Right lobe of liver (tissue), 4 donors: Measurements from ENCODE around the gene UBAP2L.

ENCODE experiments used
- CTCF ChIP-seq, 4 donors: fragments of 200-600 bp in 3 of 4; fragments of 450-650 bp in 1 of 4; IDR thresholded peaks; one replicate each; pipeline versions ENCODE4 v1.5.1 to v1.8.0; 2016 to 2022; ENCODE audit warnings: antibody characterized with exemption in 4 of 4, mild to moderate bottlenecking in 2 of 4
- POLR2A ChIP-seq: fragments of 450-650 bp; IDR thresholded peaks from one replicate; pipeline ENCODE4 v1.6.1; 2017; ENCODE audit warnings: antibody characterized with exemption, mild to moderate bottlenecking
- donor health status: DM: no; HTN: no; CAD: no.
- donor health status: DM: no; HTN: no; CAD: no.
- donor health status: DM: no; HTN: yes; CAD: no.

DNA sequence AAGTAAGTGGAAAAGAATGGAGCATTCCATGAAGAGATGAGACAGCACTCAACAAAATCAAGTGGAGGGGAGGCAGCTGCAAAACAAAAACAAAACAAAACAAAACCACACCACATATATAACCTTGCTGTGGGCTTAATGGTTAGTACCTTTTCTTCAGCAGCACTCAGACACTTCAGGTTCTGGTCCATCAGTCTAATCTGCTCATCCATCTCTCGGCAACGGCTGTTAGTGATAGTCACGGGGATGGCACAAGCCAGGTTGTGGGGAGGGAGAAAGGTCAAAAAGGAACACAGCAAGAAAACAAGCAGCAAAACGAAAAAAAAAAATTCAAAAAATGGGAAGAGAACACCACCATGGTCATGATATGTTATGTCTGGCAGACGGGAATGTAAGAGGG, 48.9 kb upstream of the UBAP2L start:
- no peak for TF ChIP-seq CTCF (IDR thresholded peaks at IDR 0.05)
- no peak for TF ChIP-seq POLR2A
